GM03348 (cell line): Measurements from ENCODE around the gene ZNF407.

Source experiments
- DNase-seq: peaks from one replicate; pipeline ENCODE4 v3.0.0; 2012; ENCODE audit warnings: low spot score

The ZNF407 gene

GRCh38 chr18:75053028-75053629 is 455.5 kb downstream of the ZNF407 start:
- DNase-seq, result no peak

- no peak for DNase-seq
Observed at GRCh38 chr18:75054046-75054445, 456.4 kb downstream of the ZNF407 start.

DNA sequence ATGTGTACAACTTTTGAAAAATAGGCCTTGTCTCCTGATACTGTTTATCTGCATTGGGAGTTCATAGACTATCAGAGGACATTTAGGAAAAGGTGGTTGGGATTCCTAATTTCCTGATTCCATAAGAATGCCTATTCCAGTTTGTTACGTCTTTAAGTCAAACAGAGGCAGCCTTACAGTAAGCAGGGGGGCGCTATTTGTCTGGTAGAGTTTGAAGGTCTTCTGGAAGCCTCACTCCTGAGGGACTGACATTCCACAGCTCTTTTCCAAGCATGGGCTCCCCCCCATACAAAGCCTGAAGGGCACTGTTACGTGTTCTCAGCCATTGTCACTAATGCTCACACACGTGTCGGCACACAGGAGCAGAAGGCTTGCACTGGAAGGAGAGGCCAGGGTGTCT is 456.9 kb downstream of the ZNF407 start:
- no peak for DNase-seq

- no peak for DNase-seq
Observed at GRCh38 chr18:75057169-75057960, 459.7 kb downstream of the ZNF407 start.

GRCh38 chr18:75060185-75060584 is 462.5 kb downstream of the ZNF407 start:
- no peak for DNase-seq

- DNase-seq, result no peak
Observed at GRCh38 chr18:75062297-75062886, 464.7 kb downstream of the ZNF407 start.

- DNase-seq, result no peak
Observed at GRCh38 chr18:75063196-75063595, 465.5 kb downstream of the ZNF407 start.

GRCh38 chr18:75063615-75064512 is 466.2 kb downstream of the ZNF407 start:
- no peak for DNase-seq

DNA sequence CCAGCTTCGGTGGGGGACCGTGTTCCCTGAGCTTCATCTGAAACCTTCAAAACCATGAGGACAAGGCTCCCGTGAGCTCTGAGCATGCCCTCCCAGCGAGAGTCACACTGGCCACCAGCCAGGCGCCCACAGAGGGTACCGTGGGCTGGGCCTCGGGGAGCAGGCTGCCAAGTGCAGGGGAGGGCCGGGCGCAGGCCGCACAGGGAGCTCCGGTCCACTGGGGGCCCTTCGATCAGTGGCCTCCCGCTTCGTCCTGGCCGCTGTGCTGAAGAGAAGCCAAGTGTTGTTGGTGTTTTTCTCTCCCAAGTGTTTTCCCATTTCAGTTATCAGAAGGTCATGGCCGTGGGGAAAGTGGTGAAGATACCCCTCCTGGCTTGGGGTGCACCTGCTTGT is 466.8 kb downstream of the ZNF407 start:
- no peak for DNase-seq

DNA sequence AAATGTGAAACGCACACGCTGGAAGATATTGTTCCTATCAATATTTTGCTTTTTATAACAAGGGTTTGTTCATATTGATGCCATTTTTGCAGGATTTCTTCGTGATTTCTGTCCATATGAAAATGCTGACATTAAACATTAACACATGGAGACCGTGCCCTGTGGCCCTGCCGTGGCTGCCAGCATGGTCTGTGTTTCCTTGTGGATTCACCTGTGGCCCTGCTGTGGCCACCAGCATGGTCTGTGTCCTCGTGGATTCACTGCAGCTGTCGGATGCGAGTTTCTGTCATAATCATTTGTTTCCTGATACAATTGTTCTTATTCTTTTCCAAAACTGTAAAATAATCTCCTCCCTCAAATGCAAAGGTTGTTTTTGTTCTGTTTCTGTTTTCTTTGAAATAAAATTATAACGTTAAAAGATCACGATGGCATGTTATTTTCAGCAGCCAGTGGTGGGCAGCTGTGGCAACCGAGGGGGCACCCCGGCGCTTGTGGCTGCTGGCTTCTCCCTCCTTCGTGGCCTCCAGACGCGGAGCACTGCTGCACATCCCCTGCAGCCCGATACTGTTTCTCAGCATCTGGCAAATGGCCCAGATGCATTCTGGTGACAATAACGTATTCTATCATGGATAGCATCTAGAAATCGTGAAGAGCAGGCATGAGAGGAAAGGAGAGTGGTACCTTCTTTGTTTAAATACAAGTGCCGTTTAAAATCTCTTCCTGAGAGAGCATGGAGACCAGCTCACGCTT is 467.8 kb downstream of the ZNF407 start:
- no peak for DNase-seq

- no peak for DNase-seq
Observed at GRCh38 chr18:75066021-75066880, 468.6 kb downstream of the ZNF407 start.

- no peak for DNase-seq
Observed at GRCh38 chr18:75066936-75067335, 469.3 kb downstream of the ZNF407 start.

- no peak for DNase-seq
Observed at GRCh38 chr18:75067996-75068645, 470.5 kb downstream of the ZNF407 start.

DNA sequence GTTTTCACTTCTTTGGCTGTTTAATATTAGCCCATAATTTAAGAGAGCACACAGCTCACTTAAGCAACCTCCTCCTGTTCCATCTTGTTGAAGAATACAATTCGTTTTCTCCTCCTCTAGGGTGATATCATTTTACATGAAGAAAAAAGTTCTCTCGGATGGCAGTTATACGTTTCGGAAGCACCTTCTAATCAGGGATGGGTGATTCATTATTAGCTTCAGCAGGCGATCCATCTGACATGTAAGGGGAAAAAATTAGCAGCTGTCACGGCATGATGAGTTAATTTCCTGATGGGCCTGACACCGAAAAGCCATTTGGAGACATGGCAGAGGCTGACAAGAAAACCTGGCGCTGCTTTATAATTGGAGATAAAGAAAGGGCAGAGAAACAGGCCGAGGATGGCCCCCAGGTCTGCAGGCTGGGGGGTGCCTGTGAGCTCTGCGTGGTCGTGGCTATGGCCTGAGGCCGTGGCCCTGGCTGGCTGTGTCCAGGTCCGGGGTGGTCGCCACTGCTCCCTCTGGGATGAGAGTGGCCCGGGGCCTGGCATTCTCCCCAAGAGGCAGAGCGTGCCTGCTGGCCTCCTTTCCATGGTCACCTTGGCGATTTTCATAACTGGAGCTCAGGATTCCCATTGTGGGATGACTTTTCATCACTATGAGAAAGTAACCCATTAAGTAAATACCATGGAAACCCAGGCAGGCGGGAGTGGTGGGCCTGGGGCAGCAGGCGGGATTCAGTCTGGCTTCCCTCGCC is 471.2 kb downstream of the ZNF407 start:
- no peak for DNase-seq

GRCh38 chr18:75070235-75070624 is 472.6 kb downstream of the ZNF407 start:
- no peak for DNase-seq

DNA sequence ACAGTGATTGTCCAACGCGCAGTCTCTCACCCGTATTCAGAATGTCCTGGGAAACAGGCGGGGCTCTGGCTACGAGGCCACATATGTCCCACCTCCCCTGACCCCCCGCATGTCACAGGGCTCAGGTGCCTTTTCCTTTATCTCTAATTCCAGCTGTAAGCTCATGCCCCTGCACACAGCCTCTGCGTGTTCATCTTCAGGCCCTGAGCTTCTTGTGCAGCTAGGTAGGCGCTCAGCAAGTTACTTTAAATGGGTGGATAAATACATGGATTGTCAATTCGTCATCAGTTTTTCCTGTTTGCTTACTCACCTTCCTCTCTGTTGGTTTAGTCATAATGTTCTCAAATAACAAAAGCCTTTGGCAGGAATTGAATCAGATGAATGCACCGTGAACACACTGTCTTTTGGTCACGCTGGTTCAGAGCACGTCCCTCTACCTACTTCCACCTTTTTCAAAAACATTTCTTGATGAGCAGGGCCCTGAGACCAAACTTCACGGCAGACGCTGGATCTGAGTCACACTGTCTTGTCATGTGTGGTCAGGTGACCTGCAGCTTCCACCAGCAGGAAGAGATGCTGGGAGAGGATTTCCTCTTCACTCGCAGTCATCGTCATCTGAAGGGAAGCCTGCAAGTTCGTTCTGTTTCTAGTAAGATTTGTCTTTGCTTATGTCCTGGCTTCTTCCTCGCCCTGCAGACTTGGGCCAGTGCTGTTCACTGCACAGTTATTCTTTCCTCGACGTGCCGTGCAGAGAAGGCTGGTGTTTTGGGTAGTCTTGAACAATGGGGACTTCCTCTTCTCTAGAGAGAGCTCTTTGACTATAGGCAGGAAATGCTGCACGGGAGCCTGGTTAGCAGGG is 473.2 kb downstream of the ZNF407 start:
- DNase-seq, result peak; percentile 70

- no peak for DNase-seq
Observed at GRCh38 chr18:75071484-75071785, 473.8 kb downstream of the ZNF407 start.

DNA sequence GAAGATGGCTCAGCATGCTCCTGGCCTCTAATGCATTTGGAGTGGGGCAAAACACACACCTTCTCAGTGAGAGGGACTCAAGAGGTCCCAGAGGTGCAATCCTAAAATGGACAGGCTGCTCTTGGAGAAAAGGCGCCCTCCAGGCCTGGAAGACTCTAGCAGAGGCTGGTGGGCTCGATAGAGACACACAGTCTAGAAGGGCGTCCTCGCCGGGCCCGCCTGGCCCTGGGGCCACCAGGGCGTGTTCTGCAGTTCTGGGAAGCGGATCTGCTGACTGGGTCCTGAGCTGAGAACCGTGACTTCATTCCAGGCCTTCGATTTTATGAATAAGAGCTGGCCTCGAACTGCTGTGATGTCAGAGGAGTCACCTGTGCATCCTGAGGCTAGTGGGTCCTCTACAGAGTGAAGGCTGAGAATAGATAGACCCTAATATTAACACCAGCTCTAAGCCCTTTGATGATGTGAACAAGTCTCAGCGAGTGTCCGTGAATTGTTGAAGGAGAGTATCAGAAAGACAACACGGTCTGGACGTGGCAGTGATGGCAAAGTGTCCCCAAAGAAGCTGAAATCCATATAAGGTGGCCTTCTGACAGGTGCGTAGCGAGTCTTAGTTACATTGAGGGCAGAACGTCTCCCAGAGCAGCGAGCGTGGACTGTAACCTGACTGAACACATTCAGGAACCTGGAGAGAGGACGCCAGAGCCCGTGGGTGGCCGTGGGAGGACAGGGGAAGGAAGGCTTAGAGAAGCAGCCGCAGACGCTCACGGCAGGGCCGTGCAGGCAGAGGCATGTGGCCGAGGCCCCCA is 474.4 kb downstream of the ZNF407 start:
- no peak for DNase-seq
